Endothelial cell of umbilical vein (primary cell): ENCODE data around the gene DOCK1. TPM values are rescaled to one million over a fixed set of nuclear protein-coding genes. Genes with fewer than 3 reads are reported as not detected.

Experiments used
- BruUV-seq: library from RNA; stranded (reverse); fragments of 400-500 nt; replicated peaks from 2 replicates; lab custom pipeline; 2021; lab: Mats Ljungman, UMichigan
- CTCF ChIA-PET: fragments of 300-600, 350-600 bp; sonication (Branson Sonifier 250); formaldehyde crosslinking; loops from one replicate; lab custom pipeline; 2021; ENCODE audit warnings: antibody characterized with exemption, inconsistent platforms; lab: Charles Lee
- POLR2A ChIA-PET: fragments of 300-600, 350-600 bp; sonication (Branson Sonifier 250); formaldehyde crosslinking; loops from one replicate; lab custom pipeline; 2021; ENCODE audit warnings: antibody characterized with exemption, inconsistent platforms; lab: Charles Lee
- DNase-seq: peaks from one replicate; pipeline ENCODE4 v3.0.0-alpha.2; 2011; ENCODE audit warnings: low read depth, low spot score
- FAIRE-seq: peaks from 2 replicates; lab custom pipeline; 2011; peaks lifted over from hg19 to GRCh38; lab: Jason Lieb, UNC
- H2AFZ ChIP-seq: 2 replicates; pipeline ENCODE4 v1.6.0; 2012; ENCODE audit warnings: low read depth, low read length, control low read depth, inconsistent platforms
- H3K27ac ChIP-seq: 2 replicates; pipeline ENCODE4 v1.5.1; 2011; ENCODE audit warnings: low read depth, mild to moderate bottlenecking, control low read depth, low read length, moderate library complexity; ENCODE audit not compliant: insufficient read depth
- H3K27me3 ChIP-seq, 2 experiments: 2 replicates each; pipeline versions ENCODE4 v1.6.0 to v1.6.1; 2011; ENCODE audit warnings: low read length in 2 of 2, mixed read lengths in 1 of 2; ENCODE audit not compliant: control insufficient read depth in 2 of 2, insufficient read depth in 2 of 2
- H3K36me3 ChIP-seq, 2 experiments: 2 replicates in 1 of 2; 3 replicates in 1 of 2; pipeline ENCODE4 v1.5.1; 2011; ENCODE audit warnings: low read length in 2 of 2, mild to moderate bottlenecking in 1 of 2, moderate library complexity in 1 of 2; ENCODE audit not compliant: control insufficient read depth in 2 of 2, insufficient read depth in 2 of 2; ENCODE audit errors: extremely low read depth in 1 of 2
- H3K4me1 ChIP-seq: 3 replicates; pipeline ENCODE4 v1.5.1; 2011; ENCODE audit warnings: mild to moderate bottlenecking, low read length; ENCODE audit not compliant: control insufficient read depth, insufficient read depth; ENCODE audit errors: extremely low read depth
- H3K4me2 ChIP-seq: 2 replicates; pipeline ENCODE4 v1.6.1; 2011; ENCODE audit warnings: low read length, control low read depth, mixed read lengths; ENCODE audit not compliant: insufficient read depth
- H3K4me3 ChIP-seq, 3 experiments: fragments of 200-600 bp in 1 of 3; sonication (generic), shearing (Covaris generic) in 1 of 3; replicated peaks in 1 of 3; 2 replicates each; pipeline ENCODE4 v1.5.1; 2011 to 2016; ENCODE audit warnings: control low read depth in 3 of 3, low read length in 3 of 3, mild to moderate bottlenecking in 2 of 3, inconsistent platforms in 1 of 3, low read depth in 1 of 3, moderate library complexity in 1 of 3; ENCODE audit not compliant: insufficient read depth in 1 of 3
- H3K79me2 ChIP-seq: 2 replicates; pipeline ENCODE4 v1.6.0; 2012; ENCODE audit warnings: low read length, inconsistent platforms; ENCODE audit not compliant: control insufficient read depth, insufficient read depth
- H3K9ac ChIP-seq: replicated peaks from 2 replicates; pipeline ENCODE3; 2011; ENCODE audit warnings: low read length, control low read depth; ENCODE audit not compliant: insufficient read depth; ENCODE audit errors: extremely low read depth
- H3K9me1 ChIP-seq: replicated peaks from 3 replicates; pipeline ENCODE4 v1.6.0; 2011; ENCODE audit warnings: mild to moderate bottlenecking, low read length; ENCODE audit not compliant: control insufficient read depth, insufficient read depth; ENCODE audit errors: extremely low read depth
- H3K9me3 ChIP-seq: replicated peaks from 2 replicates; pipeline ENCODE4 v1.5.1; 2012; ENCODE audit warnings: low read length, inconsistent platforms; ENCODE audit not compliant: control insufficient read depth, insufficient read depth
- H4K20me1 ChIP-seq: replicated peaks from 2 replicates; pipeline ENCODE3; 2011; ENCODE audit warnings: mild to moderate bottlenecking, low read length; ENCODE audit not compliant: control insufficient read depth, insufficient read depth; ENCODE audit errors: extremely low read depth
- EZH2 ChIP-seq: IDR thresholded peaks from 2 replicates; pipeline ENCODE4 v1.6.1; 2012; ENCODE audit warnings: borderline replicate concordance, low read depth, mild to moderate bottlenecking, moderate library complexity, low read length, inconsistent platforms; ENCODE audit not compliant: severe bottlenecking
- FOS ChIP-seq: IDR thresholded peaks from 2 replicates; pipeline ENCODE4 v1.6.1; 2011; ENCODE audit warnings: mild to moderate bottlenecking, low read length, moderate library complexity, borderline replicate concordance; ENCODE audit not compliant: insufficient read depth
- GATA2 ChIP-seq: IDR thresholded peaks from 2 replicates; pipeline ENCODE4 v1.7.0; 2011; ENCODE audit warnings: low read depth, mild to moderate bottlenecking, moderate library complexity, mixed read lengths, low read length; ENCODE audit not compliant: insufficient read length, insufficient read depth
- JUN ChIP-seq: IDR thresholded peaks from 2 replicates; pipeline ENCODE4 v1.6.1; 2011; ENCODE audit warnings: borderline replicate concordance, low read depth; ENCODE audit not compliant: insufficient read length, insufficient read depth
- MYC ChIP-seq: IDR thresholded peaks from one replicate; pipeline ENCODE4 v1.6.1; 2011; ENCODE audit warnings: mild to moderate bottlenecking, low read depth, low read length
- POLR2A ChIP-seq: IDR thresholded peaks from 2 replicates; pipeline ENCODE4 v1.6.1; 2012; ENCODE audit warnings: low read depth, mild to moderate bottlenecking, control low read depth, low read length
- POLR2AphosphoS5 ChIP-seq: IDR thresholded peaks from 2 replicates; pipeline ENCODE4 v1.6.1; 2012; ENCODE audit warnings: low read depth, mild to moderate bottlenecking, control low read depth, low read length, moderate library complexity; ENCODE audit not compliant: insufficient read depth
- dilution Hi-C: fragments of 300-500 bp; cut with MboI; formaldehyde crosslinking; loops from one replicate; pipeline ENCODE4 v1.15.0; 2019; ENCODE audit warnings: low sequenced_read_pairs; ENCODE audit not compliant: extremely low pct_ligation_motif_present
- intact Hi-C: fragments of 100-400 bp; cut with micrococcal nuclease; formaldehyde crosslinking; loops from one replicate; pipeline ENCODE4 v1.10.0; 2022
- polyA plus RNA-seq, 4 experiments: library from polyadenylated mRNA; depleted of rRNA in 3 of 4; stranded (reverse) in 3 of 4; unstranded in 1 of 4; fragments of >200 nt; gene quantifications; 2 replicates each; pipeline versions ENCODE4 v1.2.1 to v1.2.3, GENCODE V29; 2011 to 2012; ENCODE audit warnings: missing spikeins in 1 of 4
- total RNA-seq: library from RNA; stranded (reverse); gene quantifications from 2 replicates; pipeline ENCODE4 v1.2.3, GENCODE V29; 2021
- TF ChIP-seq, protein P1 (sequence below): IDR thresholded peaks from 2 replicates; pipeline ENCODE4 v1.6.1; 2011; ENCODE audit not compliant: insufficient read depth, insufficient read length
- TF ChIP-seq, protein P2 (sequence below), 2 donors: IDR thresholded peaks; 1 replicate in 1 of 2; 2 replicates in 1 of 2; pipeline ENCODE4 v1.5.1; 2011; ENCODE audit warnings: low read length in 2 of 2, mild to moderate bottlenecking in 2 of 2, moderate library complexity in 2 of 2, control low read depth in 1 of 2, inconsistent platforms in 1 of 2, low read depth in 1 of 2; ENCODE audit not compliant: insufficient read depth in 1 of 2; ENCODE audit errors: extremely low read depth in 1 of 2

DOCK1 gene
- total and polyA plus RNA-seq, 2 donors (not counting 3 experiments of a cell fraction or from before 2014, with no cell fraction given): 22.5 to 83.1 TPM

DNA sequence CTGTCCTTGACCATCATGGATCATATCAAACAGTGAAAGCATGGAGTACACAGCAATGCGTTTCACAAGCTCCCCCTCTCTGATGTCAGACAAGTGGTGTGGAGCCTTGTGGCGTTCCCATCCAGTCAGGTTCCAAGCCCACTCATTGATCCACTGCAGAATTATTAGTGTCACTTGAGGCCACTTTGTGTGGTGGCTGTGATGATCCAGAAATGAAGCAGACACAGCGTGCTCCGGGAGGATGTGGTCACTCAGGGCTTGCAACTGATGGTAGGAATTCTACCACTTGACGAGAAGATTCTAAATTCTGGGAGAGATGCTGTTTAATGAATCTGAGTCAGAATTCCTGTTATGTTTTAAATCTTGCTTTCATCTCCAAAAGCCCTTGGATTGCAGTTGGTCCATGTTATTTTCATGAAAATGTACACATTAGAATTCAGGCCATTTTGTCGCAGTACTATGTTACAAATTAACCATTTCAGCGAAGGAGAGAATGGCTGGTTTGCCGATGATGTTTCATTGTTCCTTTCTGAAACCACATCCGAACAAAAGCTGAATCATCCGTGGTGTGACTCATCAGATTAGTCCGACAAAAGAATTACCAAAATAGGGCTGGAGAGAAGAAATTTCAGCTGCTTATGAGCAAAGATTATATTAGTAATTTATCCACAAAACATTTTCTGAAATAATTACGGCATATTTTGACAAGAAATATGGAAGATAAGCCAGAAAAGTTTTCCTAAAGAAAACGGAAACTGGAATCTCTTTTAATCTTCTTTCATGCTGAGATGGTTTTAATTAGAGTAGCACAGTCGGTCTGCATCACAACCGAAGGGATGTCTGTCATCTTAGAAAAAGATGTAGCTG is 243.1 kb downstream of the DOCK1 start:
- H2AFZ ChIP-seq: peak overlapping the region; percentile 28

DNA sequence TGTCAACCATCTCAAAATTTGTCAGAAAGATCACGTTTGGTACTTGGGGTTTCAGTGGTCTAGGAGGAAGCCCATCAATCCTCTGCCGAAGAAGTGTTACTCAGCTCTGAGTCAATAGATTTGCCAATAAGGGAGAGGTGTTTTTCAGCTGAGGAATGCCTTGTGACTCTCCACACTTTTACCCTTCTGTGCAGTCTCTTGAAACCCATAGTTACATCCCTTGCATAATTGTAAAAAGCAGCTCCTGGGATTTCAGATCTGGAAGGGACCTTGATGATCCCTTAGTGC is 243.6 kb downstream of the DOCK1 start:
- Histone ChIP-seq H2AFZ (peak overlapping the region; percentile 28), H4K20me1 (no peaks in the 10 kb centered on the region), H3K9ac (peak overlapping the region; percentile 69), H3K9me1 (no peaks in the 10 kb centered on the region), H3K27me3 (no peaks in the 10 kb centered on the region), H3K36me3 (no peaks in the 10 kb centered on the region), H3K27ac (peak overlapping the region; percentile 95), H3K4me2 (peak overlapping the region; percentile 87), H3K79me2 (no peaks in the 10 kb centered on the region), H3K9me3 (no peaks in the 10 kb centered on the region), H3K4me1 (peaks cover 28% of the 10 kb centered on the region), H3K4me3 (peak overlapping the region in 1 of 3 experiments; percentile 13)
- TF ChIP-seq, protein P1, sequence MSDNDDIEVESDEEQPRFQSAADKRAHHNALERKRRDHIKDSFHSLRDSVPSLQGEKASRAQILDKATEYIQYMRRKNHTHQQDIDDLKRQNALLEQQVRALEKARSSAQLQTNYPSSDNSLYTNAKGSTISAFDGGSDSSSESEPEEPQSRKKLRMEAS: no peak
- TF ChIP-seq POLR2AphosphoS5 (no peak), JUN (no peak), GATA2 (no peak)
- TF ChIP-seq, protein P2, sequence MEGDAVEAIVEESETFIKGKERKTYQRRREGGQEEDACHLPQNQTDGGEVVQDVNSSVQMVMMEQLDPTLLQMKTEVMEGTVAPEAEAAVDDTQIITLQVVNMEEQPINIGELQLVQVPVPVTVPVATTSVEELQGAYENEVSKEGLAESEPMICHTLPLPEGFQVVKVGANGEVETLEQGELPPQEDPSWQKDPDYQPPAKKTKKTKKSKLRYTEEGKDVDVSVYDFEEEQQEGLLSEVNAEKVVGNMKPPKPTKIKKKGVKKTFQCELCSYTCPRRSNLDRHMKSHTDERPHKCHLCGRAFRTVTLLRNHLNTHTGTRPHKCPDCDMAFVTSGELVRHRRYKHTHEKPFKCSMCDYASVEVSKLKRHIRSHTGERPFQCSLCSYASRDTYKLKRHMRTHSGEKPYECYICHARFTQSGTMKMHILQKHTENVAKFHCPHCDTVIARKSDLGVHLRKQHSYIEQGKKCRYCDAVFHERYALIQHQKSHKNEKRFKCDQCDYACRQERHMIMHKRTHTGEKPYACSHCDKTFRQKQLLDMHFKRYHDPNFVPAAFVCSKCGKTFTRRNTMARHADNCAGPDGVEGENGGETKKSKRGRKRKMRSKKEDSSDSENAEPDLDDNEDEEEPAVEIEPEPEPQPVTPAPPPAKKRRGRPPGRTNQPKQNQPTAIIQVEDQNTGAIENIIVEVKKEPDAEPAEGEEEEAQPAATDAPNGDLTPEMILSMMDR (IDR thresholded peaks at IDR 0.05; ENCODE audit: extremely low read depth in 1 of 2, insufficient read depth in 1 of 2, low read depth in 1 of 2, low read length in 2 of 2): no peak
- DNase-seq (no peak), FAIRE-seq (no peak)
- BruUV-seq: TSS peak; percentile 79
- dilution Hi-C loops: no loop called here
- intact Hi-C loops: loop anchor here (1.0 to 10.0 kb wide), 2 partner anchors 47 to 244 kb away; partner anchors contain the start of genes DOCK1 and INSYN2A
- POLR2A ChIA-PET: no interaction called here
- CTCF ChIA-PET: interaction anchor here (0.9 to 1.8 kb wide), 5 partner anchors 10 to 105 kb away, joined by 3 to 7 read pairs (median 4); no protein-coding TSS in a partner anchor

More for the DNA sequence above, 243.1 kb downstream of the DOCK1 start:
- FAIRE-seq: peak; percentile 97
- H3K9me3 ChIP-seq: no peaks in the 10 kb centered on the region
- ChIA-PET CTCF (interaction anchor here (0.9 to 1.8 kb wide), 5 partner anchors 11 to 106 kb away, joined by 3 to 7 read pairs (median 4); no protein-coding TSS in a partner anchor), POLR2A (interaction anchor here (0.6 kb wide), 1 partner anchor 12 kb away, joined by 3 read pairs; no protein-coding TSS in a partner anchor)
- H3K9me1 ChIP-seq: no peaks in the 10 kb centered on the region
- peaks cover 28% of the 10 kb centered on the region for H3K4me1 ChIP-seq
- peak overlapping the region; percentile 87 for H3K4me2 ChIP-seq
- H3K4me3 ChIP-seq: peak overlapping the region in 1 of 3 experiments; percentile 13
- no peaks in the 10 kb centered on the region for H3K27me3 ChIP-seq
- BruUV-seq: TSS peak; percentile 76
- DNase-seq: peak; percentile 89
- H3K79me2 ChIP-seq: no peaks in the 10 kb centered on the region
- peak overlapping the region; percentile 95 for H3K27ac ChIP-seq
- TF ChIP-seq FOS: peak; percentile 97
- no peak for TF ChIP-seq MYC
- no peak for TF ChIP-seq GATA2
- TF ChIP-seq POLR2A: no peak
- TF ChIP-seq, protein P1: no peak
- TF ChIP-seq EZH2: no peak
- TF ChIP-seq JUN: peak; percentile 98
- TF ChIP-seq POLR2AphosphoS5: peak; percentile 19
- H3K9ac ChIP-seq: peak overlapping the region; percentile 69
- intact Hi-C loops: loop anchor here (1.0 to 10.0 kb wide), 2 partner anchors 48 to 243 kb away; partner anchors contain the start of genes DOCK1 and INSYN2A
- no peaks in the 10 kb centered on the region for H3K36me3 ChIP-seq
- no peaks in the 10 kb centered on the region for H4K20me1 ChIP-seq
- dilution Hi-C loops: no loop called here
